ENCODE data around the gene LRP5.
"Not testable (repeated sequence)": the region's sequence is repeated elsewhere in the genome, so short reads cannot be mapped to it uniquely, and the experiment has no call there.

Gene LRP5

GRCh38 chr11:68343761-68344256 lies 31.4 kb downstream of the LRP5 start:
- H3K4me2 ChIP-seq (ENCODE audit: low read depth, low read length, poor library complexity, severe bottlenecking) = no peak overlapping the region
- no peak overlapping the region for H3K9ac ChIP-seq (ENCODE audit: low read length)
- no peaks in the 10 kb centered on the region for H3K27me3 ChIP-seq (ENCODE audit: low read length)
- H3K27ac ChIP-seq (ENCODE audit: low read depth, low read length) = no peak overlapping the region
- H3K36me3 ChIP-seq (ENCODE audit: low read length) = no peaks in the 10 kb centered on the region
- no peaks in the 10 kb centered on the region for H3K79me2 ChIP-seq (ENCODE audit: insufficient read depth, low read length)
- no peaks in the 10 kb centered on the region for H3K9me3 ChIP-seq (ENCODE audit: insufficient read depth, low read length)
- H4K20me1 ChIP-seq (ENCODE audit: low read depth, low read length) = no peaks in the 10 kb centered on the region
- H3K4me3 ChIP-seq (ENCODE audit: insufficient read depth, low read length, poor library complexity, severe bottlenecking) = no peak overlapping the region
- no peaks in the 10 kb centered on the region for H3K9me2 ChIP-seq (replicated peaks; ENCODE audit: insufficient read depth, low read length)
- TF ChIP-seq, protein P1, sequence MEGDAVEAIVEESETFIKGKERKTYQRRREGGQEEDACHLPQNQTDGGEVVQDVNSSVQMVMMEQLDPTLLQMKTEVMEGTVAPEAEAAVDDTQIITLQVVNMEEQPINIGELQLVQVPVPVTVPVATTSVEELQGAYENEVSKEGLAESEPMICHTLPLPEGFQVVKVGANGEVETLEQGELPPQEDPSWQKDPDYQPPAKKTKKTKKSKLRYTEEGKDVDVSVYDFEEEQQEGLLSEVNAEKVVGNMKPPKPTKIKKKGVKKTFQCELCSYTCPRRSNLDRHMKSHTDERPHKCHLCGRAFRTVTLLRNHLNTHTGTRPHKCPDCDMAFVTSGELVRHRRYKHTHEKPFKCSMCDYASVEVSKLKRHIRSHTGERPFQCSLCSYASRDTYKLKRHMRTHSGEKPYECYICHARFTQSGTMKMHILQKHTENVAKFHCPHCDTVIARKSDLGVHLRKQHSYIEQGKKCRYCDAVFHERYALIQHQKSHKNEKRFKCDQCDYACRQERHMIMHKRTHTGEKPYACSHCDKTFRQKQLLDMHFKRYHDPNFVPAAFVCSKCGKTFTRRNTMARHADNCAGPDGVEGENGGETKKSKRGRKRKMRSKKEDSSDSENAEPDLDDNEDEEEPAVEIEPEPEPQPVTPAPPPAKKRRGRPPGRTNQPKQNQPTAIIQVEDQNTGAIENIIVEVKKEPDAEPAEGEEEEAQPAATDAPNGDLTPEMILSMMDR (IDR thresholded peaks at IDR 0.05; ENCODE audit: insufficient read depth, low read length, poor library complexity, severe bottlenecking) = no peak
- TF ChIP-seq EZH2phosphoT487 (conservative IDR thresholded peaks at IDR 0.05; ENCODE audit: low read length) = no peak
- no peak overlapping the region for H2AFZ ChIP-seq (ENCODE audit: low read depth, low read length, severe bottlenecking)
- no peaks in the 10 kb centered on the region for H3F3A ChIP-seq (ENCODE audit: insufficient read depth)

GRCh38 chr11:68344821-68345220 lies 32.4 kb downstream of the LRP5 start:
- H3K36me3 ChIP-seq (ENCODE audit: low read length); H2AFZ ChIP-seq (ENCODE audit: low read depth, low read length, severe bottlenecking); H3K27ac ChIP-seq (ENCODE audit: low read depth, low read length); H3K79me2 ChIP-seq (ENCODE audit: insufficient read depth, low read length); H3K4me3 ChIP-seq (ENCODE audit: insufficient read depth, low read length, poor library complexity, severe bottlenecking); H4K20me1 ChIP-seq (ENCODE audit: low read depth, low read length); H3K27me3 ChIP-seq (ENCODE audit: low read length); H3K9me3 ChIP-seq (ENCODE audit: insufficient read depth, low read length); H3K9me2 ChIP-seq (replicated peaks; ENCODE audit: insufficient read depth, low read length); H3K4me2 ChIP-seq (ENCODE audit: low read depth, low read length, poor library complexity, severe bottlenecking); H3F3A ChIP-seq (ENCODE audit: insufficient read depth); H3K9ac ChIP-seq (ENCODE audit: low read length): not testable (repeated sequence)

DNA sequence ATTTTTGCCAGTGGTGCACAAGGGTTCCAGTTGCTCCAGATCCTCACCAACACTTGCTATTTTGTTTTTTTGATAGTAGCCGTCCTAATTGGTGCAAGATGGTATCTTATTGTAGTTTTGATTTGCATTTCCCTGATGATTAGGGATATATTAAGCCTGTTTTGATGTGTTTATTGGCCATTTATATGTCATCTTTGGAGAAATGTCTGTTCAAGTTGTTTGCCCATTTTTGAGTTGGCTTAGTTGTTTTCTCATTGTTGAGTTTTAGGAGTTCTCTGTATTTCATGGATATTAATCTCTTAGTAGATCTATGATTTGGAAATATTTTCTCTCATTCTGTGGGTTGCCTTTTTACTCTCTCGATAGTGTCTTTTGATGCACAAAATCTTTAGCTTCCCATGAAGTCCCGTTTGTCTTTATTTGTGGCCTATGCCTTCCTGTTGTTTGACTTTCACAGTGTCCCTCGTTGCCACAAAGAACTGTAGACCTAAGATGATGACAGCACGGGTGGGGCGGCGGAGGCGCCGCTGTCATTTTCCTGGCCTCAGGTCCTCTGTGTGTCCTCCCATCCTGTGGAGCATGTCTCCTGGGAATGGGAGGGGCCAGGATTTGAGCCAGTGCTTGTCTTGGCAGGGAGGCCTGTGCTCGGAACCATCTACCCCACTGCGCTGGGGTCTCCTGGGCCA lies 33.5 kb downstream of the LRP5 start:
- no peak overlapping the region for H3K27ac ChIP-seq (ENCODE audit: low read depth, low read length)
- H3K4me3 ChIP-seq (ENCODE audit: insufficient read depth, low read length, poor library complexity, severe bottlenecking) = no peak overlapping the region
- H3K4me2 ChIP-seq (ENCODE audit: low read depth, low read length, poor library complexity, severe bottlenecking) = no peak overlapping the region
- no peaks in the 10 kb centered on the region for H3F3A ChIP-seq (ENCODE audit: insufficient read depth)
- no peaks in the 10 kb centered on the region for H3K9me3 ChIP-seq (ENCODE audit: insufficient read depth, low read length)
- H3K9me2 ChIP-seq (replicated peaks; ENCODE audit: insufficient read depth, low read length) = no peaks in the 10 kb centered on the region
- H3K9ac ChIP-seq (ENCODE audit: low read length) = no peak overlapping the region
- no peak for TF ChIP-seq EZH2phosphoT487 (conservative IDR thresholded peaks at IDR 0.05; ENCODE audit: low read length)
- TF ChIP-seq, protein P1 (IDR thresholded peaks at IDR 0.05; ENCODE audit: insufficient read depth, low read length, poor library complexity, severe bottlenecking) = no peak
- no peaks in the 10 kb centered on the region for H4K20me1 ChIP-seq (ENCODE audit: low read depth, low read length)
- H2AFZ ChIP-seq (ENCODE audit: low read depth, low read length, severe bottlenecking) = no peak overlapping the region
- H3K27me3 ChIP-seq (ENCODE audit: low read length) = no peaks in the 10 kb centered on the region
- H3K36me3 ChIP-seq (ENCODE audit: low read length) = no peaks in the 10 kb centered on the region
- no peaks in the 10 kb centered on the region for H3K79me2 ChIP-seq (ENCODE audit: insufficient read depth, low read length)

DNA sequence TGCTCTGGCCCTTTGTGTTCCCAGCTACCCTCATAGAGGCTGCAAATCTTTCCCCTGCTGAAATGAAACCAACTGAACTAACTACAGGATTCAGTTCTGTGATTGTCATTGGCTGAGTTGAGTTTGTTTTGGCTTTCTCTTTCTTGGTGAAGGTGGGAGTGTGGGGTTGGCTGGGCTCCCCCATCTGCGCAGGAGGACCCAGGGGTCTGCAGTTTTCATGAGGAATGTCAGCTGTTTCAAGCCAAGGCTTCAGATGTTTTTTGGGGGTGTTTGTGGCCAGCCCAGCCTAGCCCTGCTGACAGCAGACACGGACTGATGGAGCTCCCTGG lies 34.0 kb downstream of the LRP5 start:
- no peaks in the 10 kb centered on the region for H3K27me3 ChIP-seq (ENCODE audit: low read length)
- no peaks in the 10 kb centered on the region for H4K20me1 ChIP-seq (ENCODE audit: low read depth, low read length)
- TF ChIP-seq, protein P1 (IDR thresholded peaks at IDR 0.05; ENCODE audit: insufficient read depth, low read length, poor library complexity, severe bottlenecking) = no peak
- no peak for TF ChIP-seq EZH2phosphoT487 (conservative IDR thresholded peaks at IDR 0.05; ENCODE audit: low read length)
- H3K27ac ChIP-seq (ENCODE audit: low read depth, low read length) = no peak overlapping the region
- H3K4me2 ChIP-seq (ENCODE audit: low read depth, low read length, poor library complexity, severe bottlenecking) = no peak overlapping the region
- no peaks in the 10 kb centered on the region for H3K9me3 ChIP-seq (ENCODE audit: insufficient read depth, low read length)
- no peaks in the 10 kb centered on the region for H3K9me2 ChIP-seq (replicated peaks; ENCODE audit: insufficient read depth, low read length)
- H3F3A ChIP-seq (ENCODE audit: insufficient read depth) = no peaks in the 10 kb centered on the region
- no peak overlapping the region for H3K9ac ChIP-seq (ENCODE audit: low read length)
- no peaks in the 10 kb centered on the region for H3K36me3 ChIP-seq (ENCODE audit: low read length)
- H3K79me2 ChIP-seq (ENCODE audit: insufficient read depth, low read length) = no peaks in the 10 kb centered on the region
- no peak overlapping the region for H2AFZ ChIP-seq (ENCODE audit: low read depth, low read length, severe bottlenecking)
- H3K4me3 ChIP-seq (ENCODE audit: insufficient read depth, low read length, poor library complexity, severe bottlenecking) = no peak overlapping the region
